HK-2 (cell line): ENCODE data around the gene UBE2Q1.

Experiments
- DNase-seq: peaks from one replicate; pipeline ENCODE4 v3.0.0-alpha.2; 2018; ENCODE audit not compliant: unreplicated experiment

Gene UBE2Q1

DNA sequence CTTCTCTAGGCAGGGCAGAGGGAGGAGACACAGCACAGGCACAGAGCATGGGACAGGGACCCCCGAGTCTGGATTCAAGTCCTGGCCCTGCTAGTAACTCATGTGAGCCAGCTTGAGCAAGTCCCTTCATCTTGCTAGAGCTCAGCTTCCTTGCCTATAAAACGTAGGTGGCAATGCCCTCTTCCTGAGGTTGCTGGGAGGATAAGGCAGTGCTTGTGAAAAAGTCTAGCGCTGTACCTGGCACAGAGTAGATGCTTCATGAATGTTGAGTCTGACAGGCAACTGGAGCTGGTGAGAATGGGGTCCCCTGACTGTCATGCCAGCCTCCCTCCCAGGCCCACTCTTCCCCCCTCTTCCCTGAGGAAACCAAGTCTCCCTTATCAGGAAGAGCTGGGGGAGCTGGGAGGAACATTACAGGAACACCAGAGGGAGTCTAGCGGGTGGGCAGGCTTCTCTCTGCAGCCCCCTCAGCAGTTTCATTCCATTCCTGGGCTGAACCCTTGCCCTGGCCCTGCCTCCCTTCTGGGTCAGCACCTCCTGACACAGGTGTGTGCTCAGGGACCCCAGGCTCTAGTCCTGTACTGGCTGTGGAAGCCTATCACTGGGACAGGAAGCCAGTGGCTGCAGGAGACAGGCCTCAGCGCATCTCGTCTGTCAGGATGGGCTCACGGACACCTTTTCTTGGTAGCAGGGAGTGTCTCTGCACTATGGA lies 19.0 kb upstream of the UBE2Q1 start:
- no peak for DNase-seq

DNA sequence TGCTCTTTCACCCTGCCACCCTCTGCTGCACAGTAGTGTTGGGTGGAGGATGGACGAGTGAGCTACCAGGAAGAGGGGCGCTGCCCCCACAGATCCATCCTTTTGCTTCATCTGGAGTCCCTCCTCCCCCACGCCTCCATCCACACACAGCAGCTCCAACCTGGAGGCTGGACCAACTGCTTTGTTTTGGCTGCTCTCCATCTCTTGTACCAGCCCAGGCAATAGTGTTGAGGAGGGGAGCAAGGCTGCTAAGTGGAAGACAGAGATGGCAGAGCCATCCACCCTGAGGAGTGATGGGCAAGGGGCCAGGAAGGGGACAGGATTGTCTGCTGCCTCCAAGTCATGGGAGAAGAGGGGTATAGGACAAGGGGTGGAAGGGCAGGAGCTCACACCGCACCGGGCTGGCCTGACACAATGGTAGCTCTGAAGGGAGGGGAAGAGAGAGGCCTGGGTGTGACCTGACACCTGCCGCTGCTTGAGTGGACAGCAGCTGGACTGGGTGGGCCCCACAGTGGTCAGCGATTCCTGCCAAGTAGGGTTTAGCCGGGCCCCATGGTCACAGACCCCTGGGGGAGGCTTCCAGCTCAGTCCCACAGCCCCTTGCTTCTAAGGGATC lies 17.6 kb upstream of the UBE2Q1 start:
- no peak for DNase-seq

DNA sequence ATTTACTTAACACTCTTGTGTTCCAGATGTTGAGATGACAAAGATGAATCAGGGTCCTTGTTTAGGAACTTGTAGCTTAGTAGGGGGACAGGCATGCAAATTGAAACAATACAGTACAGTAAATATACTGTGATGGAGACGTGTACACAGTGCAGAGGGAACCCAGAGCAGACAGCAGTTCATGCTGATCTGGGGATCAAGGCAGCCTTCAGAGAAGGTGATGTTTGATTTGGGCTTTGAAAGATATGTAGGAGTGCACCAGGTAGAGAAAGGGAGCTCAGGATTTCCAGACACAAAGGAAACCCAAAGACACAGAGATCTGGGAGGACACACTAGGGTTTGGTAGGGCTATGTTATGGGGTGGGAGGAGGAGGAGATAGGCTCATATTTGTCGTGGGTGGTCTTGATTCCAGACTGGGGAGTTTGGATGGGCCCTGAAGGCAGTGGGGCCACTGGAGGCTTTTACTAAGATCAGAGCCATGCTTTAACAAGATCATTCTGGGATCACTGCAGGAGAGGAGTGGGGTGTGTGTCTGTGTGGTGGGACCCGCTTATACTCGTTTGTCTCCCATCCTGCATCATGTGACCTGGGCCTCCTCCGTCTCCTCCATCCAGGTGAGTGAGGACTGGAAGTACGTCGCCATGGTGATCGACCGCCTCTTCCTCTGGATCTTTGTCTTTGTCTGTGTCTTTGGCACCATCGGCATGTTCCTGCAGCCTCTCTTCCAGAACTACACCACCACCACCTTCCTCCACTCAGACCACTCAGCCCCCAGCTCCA lies 16.9 kb upstream of the UBE2Q1 start:
- DNase-seq, result no peak

DNA sequence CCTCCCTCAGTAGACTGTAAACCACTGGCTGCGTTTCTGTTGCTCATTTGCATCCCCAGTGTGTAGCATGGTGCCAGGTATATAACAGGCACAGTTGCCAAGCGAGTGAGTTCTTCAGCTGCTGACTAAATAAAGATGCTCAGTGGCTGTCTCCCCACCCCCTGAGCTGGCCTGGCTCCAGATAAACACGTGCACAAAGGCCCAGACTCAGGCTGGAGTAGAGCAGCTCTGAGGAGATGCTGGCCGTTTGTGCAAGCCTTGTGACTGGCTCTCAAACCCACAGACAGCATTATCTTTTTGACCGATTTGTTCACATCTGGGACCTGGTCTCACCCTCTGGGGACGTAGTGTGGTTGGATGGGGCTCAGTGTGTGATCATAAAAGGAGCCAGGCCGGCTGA lies 16.3 kb upstream of the UBE2Q1 start:
- DNase-seq, result no peak

DNA sequence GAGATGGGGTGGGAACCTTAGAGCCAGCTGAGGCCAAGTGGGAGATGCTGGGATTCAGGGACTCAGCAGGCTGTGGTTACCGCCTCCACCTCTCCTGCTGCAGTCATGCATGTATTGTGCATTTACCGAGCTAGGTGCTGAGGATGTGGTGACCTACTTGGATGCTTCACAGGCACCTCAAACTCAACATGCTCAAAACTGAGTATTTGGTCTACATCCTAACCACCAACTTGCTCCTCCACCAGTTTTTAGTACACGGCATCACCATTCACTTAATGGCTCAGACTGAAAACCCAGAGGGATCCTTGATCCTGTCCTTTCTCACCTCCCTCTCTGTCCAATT lies 14.7 kb upstream of the UBE2Q1 start:
- no peak for DNase-seq

DNA sequence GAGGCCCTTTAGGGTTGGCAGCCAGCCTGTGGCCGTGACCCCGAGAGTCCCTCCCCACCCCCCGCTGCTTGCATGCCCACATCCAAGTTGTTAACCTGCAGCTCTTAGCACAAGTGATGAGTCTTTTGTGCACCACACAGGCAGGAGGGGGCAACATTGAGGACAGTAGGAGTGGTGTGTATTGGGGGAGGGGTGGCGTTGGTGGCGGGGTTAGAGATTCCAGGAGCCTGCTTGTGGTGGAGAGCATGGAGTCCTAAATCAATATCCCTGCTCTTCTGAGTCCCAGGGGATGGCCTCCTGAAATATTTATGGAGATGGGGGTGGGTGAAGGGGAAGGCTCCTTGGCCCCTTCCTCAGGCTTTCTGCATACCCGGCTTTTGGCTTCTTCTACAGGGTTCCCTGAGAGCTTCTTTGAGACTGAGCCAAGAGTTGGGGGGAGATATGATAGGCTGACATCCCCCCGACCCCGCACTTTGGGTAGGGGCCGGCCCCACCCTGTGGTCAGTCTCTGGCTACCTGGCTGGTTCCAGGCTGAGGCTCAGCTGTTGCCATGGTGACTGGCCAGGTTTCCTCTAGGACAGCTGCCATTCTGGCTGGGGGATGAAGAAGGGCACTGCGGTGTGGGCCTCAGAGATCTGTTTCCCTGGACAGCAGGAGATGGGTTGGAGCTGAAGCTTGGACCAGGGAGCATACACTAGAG lies 14.2 kb upstream of the UBE2Q1 start:
- no peak for DNase-seq

DNA sequence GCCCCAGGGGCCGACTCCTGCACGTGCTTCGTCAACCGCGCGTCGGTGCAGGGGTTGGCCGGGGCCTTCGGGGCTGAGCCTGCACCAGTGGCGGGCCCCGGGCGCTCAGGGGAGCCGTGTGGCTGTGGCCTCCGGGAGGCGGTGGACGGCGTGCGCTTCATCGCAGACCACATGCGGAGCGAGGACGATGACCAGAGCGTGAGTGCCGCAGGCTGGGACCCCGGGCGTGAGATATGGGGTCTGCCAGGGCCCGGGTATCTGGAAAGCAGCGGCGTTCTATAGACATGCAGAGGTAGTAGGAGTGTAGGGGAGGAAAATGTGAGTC lies 13.5 kb upstream of the UBE2Q1 start:
- DNase-seq, result no peak

DNA sequence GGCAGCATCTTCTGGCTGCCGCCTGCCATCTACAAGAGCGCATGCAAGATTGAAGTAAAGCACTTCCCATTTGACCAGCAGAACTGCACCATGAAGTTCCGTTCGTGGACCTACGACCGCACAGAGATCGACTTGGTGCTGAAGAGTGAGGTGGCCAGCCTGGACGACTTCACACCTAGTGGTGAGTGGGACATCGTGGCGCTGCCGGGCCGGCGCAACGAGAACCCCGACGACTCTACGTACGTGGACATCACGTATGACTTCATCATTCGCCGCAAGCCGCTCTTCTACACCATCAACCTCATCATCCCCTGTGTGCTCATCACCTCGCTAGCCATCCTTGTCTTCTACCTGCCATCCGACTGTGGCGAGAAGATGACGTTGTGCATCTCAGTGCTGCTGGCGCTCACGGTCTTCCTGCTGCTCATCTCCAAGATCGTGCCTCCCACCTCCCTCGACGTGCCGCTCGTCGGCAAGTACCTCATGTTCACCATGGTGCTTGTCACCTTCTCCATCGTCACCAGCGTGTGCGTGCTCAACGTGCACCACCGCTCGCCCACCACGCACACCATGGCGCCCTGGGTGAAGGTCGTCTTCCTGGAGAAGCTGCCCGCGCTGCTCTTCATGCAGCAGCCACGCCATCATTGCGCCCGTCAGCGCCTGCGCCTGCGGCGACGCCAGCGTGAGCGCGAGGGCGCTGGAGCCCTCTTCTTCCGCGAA lies 12.9 kb upstream of the UBE2Q1 start:
- DNase-seq, result no peak

DNA sequence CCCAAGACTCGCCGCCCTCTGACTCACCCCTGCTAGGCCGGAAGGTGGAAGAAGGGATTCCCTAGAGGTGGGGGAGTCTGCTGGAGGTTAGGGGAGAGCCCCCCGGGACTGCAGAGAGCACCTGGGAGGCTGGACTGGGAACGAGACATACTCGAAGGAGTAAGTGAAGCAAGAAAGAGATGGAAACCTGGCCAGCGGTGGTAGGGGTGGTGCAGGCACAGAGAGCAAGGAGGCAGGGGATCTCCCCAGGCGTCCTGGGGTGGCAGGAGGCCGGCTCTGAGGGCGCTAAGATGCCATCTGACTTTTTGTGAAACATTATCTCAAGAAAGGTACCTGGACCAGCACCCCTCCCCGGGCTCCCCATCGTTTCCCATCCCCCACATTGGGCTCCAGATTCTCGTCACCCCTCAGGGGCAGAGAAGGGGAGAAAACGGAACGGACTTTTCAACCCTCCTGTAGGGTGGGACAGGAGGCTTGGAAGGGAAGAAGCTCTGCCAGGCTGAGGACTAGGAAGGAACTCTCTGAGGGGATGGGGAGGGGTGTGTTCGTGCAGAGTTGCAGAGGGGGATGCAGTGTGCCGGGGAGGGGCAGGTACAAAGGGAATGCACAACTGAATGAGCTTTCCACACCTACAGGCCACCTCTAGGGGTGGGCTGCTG lies 9.8 kb upstream of the UBE2Q1 start:
- no peak for DNase-seq

DNA sequence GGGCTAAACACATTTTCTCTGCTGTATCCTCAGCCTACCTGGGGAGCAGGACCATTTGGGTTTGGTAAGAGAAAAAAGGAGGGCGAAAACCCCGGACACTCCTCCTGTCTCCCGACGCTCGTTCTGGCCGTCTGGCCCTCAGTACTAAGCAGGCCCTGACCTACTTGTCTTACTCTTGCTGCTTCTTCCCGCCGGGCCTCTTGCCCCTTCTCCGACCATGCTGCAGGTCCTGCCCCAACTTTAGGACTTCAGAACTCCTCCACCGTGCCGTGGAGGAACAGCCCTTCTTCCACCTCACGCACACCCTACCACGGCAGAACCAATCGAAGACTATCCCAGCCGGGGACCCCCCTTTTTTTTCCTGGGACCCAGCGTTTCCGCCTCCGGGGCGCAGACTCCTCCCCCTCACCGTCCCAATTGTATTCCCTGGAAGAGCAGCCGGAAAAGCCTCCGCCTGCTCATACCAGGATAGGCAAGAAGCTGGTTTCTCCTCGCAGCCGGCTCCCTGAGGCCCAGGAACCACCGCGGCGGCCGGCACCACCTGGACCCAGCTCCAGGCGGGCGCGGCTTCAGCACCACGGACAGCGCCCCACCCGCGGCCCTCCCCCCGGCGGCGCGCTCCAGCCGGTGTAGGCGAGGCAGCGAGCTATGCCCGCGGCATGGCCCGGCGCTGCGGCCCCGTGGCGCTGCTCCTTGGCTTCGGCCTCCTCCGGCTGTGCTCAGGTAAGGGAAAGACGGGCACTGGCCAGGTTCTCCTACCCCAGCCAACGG lies 9.1 kb upstream of the UBE2Q1 start, which contains the start of gene CHRNB2:
Gene CHRNB2 (plus strand): TSS at position 393 of the 771 bp plus-strand sequence. CDS start 267 bp downstream, at position 660.
- peak; percentile 81 for DNase-seq

DNA sequence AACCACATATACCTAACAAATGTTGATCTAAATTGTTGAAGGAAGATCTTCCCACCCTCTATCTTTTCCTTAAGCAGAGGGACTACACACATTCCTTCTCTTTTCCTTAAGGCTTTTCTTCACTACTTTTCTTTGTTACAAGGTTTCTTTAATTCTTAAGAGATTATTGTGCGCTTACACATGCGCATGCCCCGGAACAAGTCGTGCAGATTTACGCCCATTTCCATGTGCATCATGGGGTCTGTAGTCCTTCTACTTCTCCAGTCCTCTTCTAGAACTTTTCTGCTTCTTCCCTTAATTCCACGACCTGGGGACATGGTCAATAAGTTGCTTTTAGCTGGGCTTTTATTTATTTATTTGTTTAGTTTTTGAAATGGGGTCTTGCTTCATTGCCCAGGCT lies 7.4 kb upstream of the UBE2Q1 start:
- no peak for DNase-seq

DNA sequence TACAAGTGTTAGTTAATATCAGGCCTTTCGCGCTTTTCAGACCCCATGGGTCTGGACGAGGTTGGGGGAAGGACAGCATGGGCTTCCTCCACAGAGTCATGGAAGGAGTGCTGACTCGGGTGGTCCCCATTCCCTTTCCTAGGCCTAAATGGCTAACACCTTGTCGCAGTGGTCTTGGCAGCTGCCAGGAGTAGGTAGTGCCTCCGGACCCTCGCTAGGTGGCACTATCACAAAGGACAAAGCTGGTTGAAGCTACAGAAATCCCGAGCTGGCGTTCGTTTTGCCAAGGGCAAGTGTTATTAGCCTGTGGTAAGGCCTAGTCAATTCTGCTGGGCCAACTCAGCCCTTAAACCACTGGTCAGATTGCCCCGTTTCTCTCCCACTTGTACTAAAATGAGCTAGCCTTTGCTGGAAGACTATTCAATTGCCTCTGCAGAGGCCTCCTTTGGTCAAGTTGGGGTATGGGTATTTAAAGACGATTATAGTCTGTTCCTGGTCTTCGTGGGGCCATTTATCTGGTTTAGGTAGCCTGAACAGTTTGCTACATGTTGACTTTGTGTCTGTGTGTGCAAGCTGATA lies 1.1 kb upstream of the UBE2Q1 start:
- peak; percentile 84 for DNase-seq

DNA sequence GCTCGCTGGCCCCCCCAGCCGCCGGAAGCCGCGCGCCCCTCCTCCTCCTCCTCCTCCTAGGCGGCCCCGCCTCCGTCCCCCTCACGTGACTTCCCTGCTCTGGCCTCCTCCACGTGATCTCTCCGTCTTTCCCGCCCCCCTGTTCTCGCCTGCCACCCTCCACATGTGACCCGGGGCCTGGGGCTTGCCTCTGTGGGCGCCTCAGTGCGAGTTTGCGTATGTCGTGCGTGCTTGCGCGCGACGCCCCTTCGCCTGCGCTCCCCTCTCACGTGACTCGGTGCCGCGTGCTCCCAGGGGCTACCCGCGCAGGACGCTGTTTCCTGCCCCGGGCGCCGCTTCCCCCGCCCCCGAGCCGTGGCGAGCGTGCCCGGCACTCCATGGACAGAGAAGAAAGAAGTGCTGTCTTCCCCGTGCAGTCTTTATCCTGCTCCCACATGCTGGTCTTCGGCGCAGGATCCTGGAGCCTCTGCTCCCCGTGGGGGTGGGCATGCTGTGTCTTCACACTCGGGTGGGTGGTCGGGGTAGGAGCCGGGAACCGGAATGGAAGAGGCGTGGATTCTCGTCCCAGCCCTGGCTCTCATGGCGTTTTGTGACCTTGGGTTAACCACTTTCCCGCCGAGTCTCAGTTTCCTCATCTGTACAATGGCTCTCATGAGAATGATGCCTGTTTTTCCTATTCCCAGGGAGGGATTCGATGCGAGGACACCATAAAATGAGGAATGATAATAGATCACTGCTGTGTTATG lies 431 bp upstream of the UBE2Q1 start:
- DNase-seq, result peak; percentile 99

DNA sequence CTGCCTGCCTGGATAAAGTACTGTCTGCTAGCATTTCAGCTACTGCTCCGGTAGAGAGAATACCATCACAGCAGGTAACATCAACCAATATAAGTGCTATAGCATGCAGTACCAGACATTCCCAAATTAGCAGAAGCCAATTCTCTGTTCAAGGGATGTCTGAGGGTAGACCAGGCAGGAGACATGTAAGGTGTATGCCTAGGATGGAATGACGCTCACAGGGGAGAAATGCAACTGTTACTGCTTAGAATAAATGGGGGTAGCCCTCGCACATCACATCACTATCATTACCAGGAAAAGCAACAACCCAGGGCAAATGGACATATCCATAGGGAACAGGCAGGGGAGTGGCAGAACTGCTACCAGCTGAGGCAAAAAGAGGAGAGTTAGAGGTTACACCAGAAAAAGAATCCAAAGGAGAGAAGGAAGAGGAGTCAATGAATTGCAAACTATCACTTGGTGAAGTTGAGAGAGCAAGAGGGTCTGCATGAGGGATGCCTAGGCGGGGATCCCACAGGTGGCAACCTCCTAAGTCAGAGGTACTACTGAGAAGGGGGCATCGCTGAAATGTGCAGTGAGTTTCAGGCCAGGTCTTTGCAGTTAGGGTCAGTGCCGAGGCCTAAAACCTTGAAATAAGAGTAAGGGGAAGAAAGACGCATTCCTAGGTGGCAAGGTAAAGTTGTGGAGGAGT lies 1.1 kb downstream of the UBE2Q1 start:
- no peak for DNase-seq

DNA sequence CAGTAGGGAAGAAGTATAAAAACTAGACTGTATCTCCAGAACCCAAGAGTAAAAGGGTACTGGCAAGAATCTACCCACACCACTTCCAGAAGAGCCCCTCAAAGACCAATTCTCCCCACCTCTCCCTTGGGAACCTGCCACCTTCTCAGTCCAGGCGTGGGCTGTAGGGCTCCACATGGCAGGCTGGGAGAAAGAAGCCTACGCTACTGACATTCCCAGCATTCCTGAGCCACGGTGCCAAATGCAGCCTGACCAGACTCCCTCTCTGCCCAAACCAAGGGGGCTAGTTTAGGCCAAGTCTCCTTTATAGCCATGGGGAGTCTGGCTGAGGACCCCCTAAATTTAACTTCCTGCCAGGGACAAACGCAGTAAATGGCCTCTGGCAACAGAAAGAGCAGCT lies 2.0 kb downstream of the UBE2Q1 start:
- DNase-seq, result no peak

DNA sequence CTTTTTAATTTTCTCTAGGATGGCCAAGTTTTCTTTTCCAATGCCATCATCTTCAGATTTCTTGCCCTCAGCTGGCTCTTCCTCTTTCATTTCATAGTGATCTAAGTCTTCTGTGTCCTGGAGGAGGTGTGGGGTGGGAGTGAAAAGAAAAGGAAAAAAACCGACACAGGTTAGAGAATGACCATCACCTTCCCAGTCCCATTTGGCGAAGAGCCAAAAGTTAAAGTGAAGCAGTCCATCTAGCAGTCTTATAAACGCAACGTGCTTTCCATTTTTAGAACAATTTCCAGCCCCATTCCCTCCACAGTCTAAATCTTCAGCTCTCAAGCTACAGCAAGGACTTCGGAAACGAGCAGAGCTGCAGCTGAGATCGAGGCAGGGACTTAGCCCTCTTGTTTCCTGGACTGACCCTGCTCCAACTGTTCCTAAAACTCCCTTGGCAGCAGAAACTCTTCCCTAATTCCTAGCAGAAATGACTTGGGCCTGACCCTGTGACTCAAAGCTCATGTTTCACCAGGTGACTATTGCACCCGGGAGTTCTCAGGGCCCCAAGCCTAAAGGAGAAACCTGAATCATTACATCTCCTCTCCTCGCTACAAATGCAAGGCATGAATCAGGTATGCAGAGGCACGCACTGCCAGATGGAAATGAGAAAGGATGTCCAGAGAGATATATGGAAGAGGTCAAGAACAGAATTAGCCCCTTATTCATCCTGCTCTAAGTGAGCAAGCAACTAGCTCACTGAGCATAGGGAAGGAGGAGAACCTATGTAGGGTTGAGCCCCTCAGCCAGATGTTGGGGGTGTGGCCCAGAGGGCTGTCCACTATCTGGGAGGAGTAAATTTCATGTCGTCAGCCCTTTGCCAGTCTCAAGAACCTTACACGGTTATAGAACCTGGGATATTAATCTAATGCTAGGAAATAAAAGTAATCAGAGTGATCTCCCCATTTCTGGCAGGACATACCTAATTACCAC lies 5.1 kb downstream of the UBE2Q1 start:
- no peak for DNase-seq

DNA sequence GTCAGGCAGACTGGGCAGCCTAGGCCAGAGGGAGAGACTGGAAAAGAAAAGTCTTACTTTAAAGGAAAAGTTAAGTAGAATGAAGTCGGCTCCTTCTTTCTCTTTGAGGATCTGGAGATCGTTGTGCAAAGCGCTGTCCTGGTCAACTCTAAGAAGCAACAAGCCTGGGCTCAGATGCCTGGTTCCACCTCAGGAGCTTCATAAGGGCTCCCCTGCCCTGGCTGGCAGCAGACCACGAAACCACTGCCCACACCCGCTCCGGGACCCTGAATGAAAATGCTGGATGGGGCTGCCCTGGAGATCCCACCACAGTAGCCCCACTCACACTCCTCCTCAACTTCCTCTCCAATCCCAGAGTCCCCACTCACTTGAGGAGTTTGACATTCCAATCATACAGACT lies 6.4 kb downstream of the UBE2Q1 start:
- DNase-seq, result no peak

DNA sequence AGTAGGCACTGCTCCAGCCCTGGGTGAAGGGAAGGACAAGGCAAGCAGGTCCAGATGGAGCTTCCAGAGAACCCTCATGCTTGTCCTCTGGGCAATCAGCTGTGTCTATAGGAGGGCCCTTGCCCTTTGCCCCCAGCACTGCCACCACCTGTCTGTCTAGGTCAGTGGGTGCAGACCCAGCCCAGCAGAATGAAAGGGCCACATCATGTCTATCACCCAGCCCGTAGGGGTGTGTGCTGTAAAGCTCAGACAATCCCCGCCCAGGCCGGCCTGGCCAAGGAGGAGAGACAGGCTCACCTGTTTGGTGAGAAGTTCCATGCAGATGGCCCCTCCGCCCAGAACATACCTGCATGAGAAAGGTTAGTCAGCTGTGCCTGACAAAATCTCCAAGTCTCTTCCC lies 7.0 kb downstream of the UBE2Q1 start:
- DNase-seq, result no peak
